WTC11 (cell line): Measurements from ENCODE around the gene FABP2. TPM values are rescaled to one million over a fixed set of nuclear protein-coding genes. Genes with fewer than 3 reads are reported as not detected.

ENCODE experiments used
- ATAC-seq: fragments of 200-7000 bp; cut with Tn5 transposase; 2 replicates; pipeline ENCODE4 v1.10.0; 2021; ENCODE audit warnings: mild to moderate bottlenecking, moderate library complexity
- CTCF ChIA-PET: fragments of 300-600 bp; sonication (Branson Sonifier 250); formaldehyde crosslinking; loops from one replicate; lab custom pipeline; 2021; ENCODE audit warnings: antibody characterized with exemption; lab: Charles Lee
- POLR2A ChIA-PET: fragments of 350-600 bp; sonication (Branson Sonifier 250); formaldehyde crosslinking; loops from one replicate; lab custom pipeline; 2021; ENCODE audit warnings: antibody characterized with exemption; lab: Charles Lee
- DNase-seq: peaks from one replicate; pipeline ENCODE4 v3.0.0; 2021; ENCODE audit warnings: low spot score
- H3K27ac Mint-ChIP-seq: 2 replicates; pipeline ENCODE4 v1.8.0; 2021; ENCODE audit warnings: mixed read lengths
- H3K27me3 Mint-ChIP-seq: 2 replicates; pipeline ENCODE4 v1.8.0; 2021; ENCODE audit warnings: low read depth, mild to moderate bottlenecking, moderate library complexity, mixed read lengths
- H3K36me3 Mint-ChIP-seq: 2 replicates; pipeline ENCODE4 v1.8.0; 2021; ENCODE audit warnings: mixed read lengths
- H3K4me1 Mint-ChIP-seq: 2 replicates; pipeline ENCODE4 v1.8.0; 2022; ENCODE audit warnings: mixed read lengths
- H3K4me3 Mint-ChIP-seq: 2 replicates; pipeline ENCODE4 v1.8.0; 2021; ENCODE audit warnings: mild to moderate bottlenecking, moderate library complexity, mixed read lengths
- H3K9me3 Mint-ChIP-seq: 2 replicates; pipeline ENCODE4 v1.8.0; 2021; ENCODE audit warnings: mixed read lengths
- ATF6 ChIP-seq: sonication (generic); formaldehyde crosslinking; IDR thresholded peaks from 2 replicates; pipeline ENCODE4 v1.8.1; 2023; ENCODE audit warnings: mild to moderate bottlenecking, missing genetic modification reagents
- CTCF ChIP-seq: fragments of 200-600 bp; IDR thresholded peaks from 2 replicates; pipeline ENCODE4 v1.8.0; 2022; ENCODE audit warnings: antibody characterized with exemption
- ESRRA ChIP-seq: sonication (generic); formaldehyde crosslinking; IDR thresholded peaks from 2 replicates; pipeline ENCODE4 v1.8.1; 2022; ENCODE audit warnings: mild to moderate bottlenecking, missing genetic modification reagents, borderline replicate concordance
- ETV6 ChIP-seq: sonication (generic); formaldehyde crosslinking; IDR thresholded peaks from 2 replicates; pipeline ENCODE4 v1.8.1; 2022; ENCODE audit warnings: mild to moderate bottlenecking, missing genetic modification reagents
- GABPB1 ChIP-seq: sonication (generic); formaldehyde crosslinking; IDR thresholded peaks from 2 replicates; pipeline ENCODE4 v1.8.1; 2023; ENCODE audit warnings: mild to moderate bottlenecking, missing genetic modification reagents
- GTF2I ChIP-seq: fragments of 250-450 bp; sonication (Bioruptor Pico); conservative IDR thresholded peaks from 2 replicates; pipeline ENCODE4 v1.4.0; 2021; ENCODE audit warnings: mild to moderate bottlenecking
- IRF2 ChIP-seq: sonication (generic); formaldehyde crosslinking; IDR thresholded peaks from 2 replicates; pipeline ENCODE4 v1.8.0; 2022; ENCODE audit warnings: low read depth, missing genetic modification reagents, borderline replicate concordance
- NR3C1 ChIP-seq: sonication (generic); formaldehyde crosslinking; conservative IDR thresholded peaks from 2 replicates; pipeline ENCODE4 v1.8.1; 2023; ENCODE audit warnings: low read depth, mild to moderate bottlenecking, missing genetic modification reagents
- TEAD1 ChIP-seq: sonication (generic); formaldehyde crosslinking; IDR thresholded peaks from 2 replicates; pipeline ENCODE4 v1.8.0; 2022; ENCODE audit warnings: mild to moderate bottlenecking, missing genetic modification reagents
- TP53 ChIP-seq: sonication (generic); formaldehyde crosslinking; IDR thresholded peaks from 2 replicates; pipeline ENCODE4 v1.8.1; 2023; ENCODE audit warnings: mild to moderate bottlenecking, missing genetic modification reagents
- USF1 ChIP-seq: sonication (generic); formaldehyde crosslinking; IDR thresholded peaks from 2 replicates; pipeline ENCODE4 v1.8.0; 2022; ENCODE audit warnings: mild to moderate bottlenecking, missing genetic modification reagents
- ZNF219 ChIP-seq: sonication (generic); formaldehyde crosslinking; IDR thresholded peaks from 2 replicates; pipeline ENCODE4 v1.8.0; 2023; ENCODE audit warnings: missing genetic modification reagents, mild to moderate bottlenecking, borderline replicate concordance
- ZNF317 ChIP-seq: sonication (generic); formaldehyde crosslinking; IDR thresholded peaks from 2 replicates; pipeline ENCODE4 v1.8.1; 2023; ENCODE audit warnings: low read depth, mild to moderate bottlenecking, moderate library complexity, missing genetic modification reagents, borderline replicate concordance
- ZNF512 ChIP-seq: sonication (generic); formaldehyde crosslinking; IDR thresholded peaks from 2 replicates; pipeline ENCODE4 v1.8.1; 2022; ENCODE audit warnings: missing genetic modification reagents, borderline replicate concordance
- total RNA-seq: library from RNA; stranded (reverse); gene quantifications from 3 replicates; pipeline ENCODE4 v1.2.3, GENCODE V29; 2021
- TF ChIP-seq, protein P1 (sequence below): sonication (generic); formaldehyde crosslinking; IDR thresholded peaks from 2 replicates; pipeline ENCODE4 v1.8.0; 2022; ENCODE audit warnings: mild to moderate bottlenecking, missing genetic modification reagents
- TF ChIP-seq, protein P2 (sequence below): sonication (generic); formaldehyde crosslinking; IDR thresholded peaks from 2 replicates; pipeline ENCODE4 v1.8.0; 2022; ENCODE audit warnings: missing genetic modification reagents

The FABP2 gene
- total RNA-seq, 1 experiment from 2014 or later, result not detected

GRCh38 chr4:119300101-119300978 lies 21.6 kb downstream of the FABP2 start (continued):
- TF ChIP-seq ESRRA (CRISPR knock-in tag) (no peak), ETV6 (CRISPR knock-in tag) (0 out of 2 replicates have a peak, but pooled peaks have one; percentile 64), TEAD1 (CRISPR knock-in tag) (peak; percentile 75; the same call in 1 of the 2 replicates), CTCF (no peak), USF1 (CRISPR knock-in tag) (peak; percentile 70), ZNF317 (no peak), ZNF512 (CRISPR knock-in tag) (no peak), TP53 (no peak), ZNF219 (CRISPR knock-in tag) (no peak; the same call in 1 of the 2 replicates)
- TF ChIP-seq, all 79 proteins: peak for 13

- DNase-seq (no peak), ATAC-seq (no peak)
- Mint-ChIP-seq H3K36me3 (peaks cover 23% of the 10 kb centered on the region), H3K27me3 (no peaks in the 10 kb centered on the region), H3K4me1 (peaks cover 39% of the 10 kb centered on the region), H3K27ac (peak overlapping the region; percentile 88), H3K4me3 (peak overlapping the region; percentile 90), H3K9me3 (peaks cover 5% of the 10 kb centered on the region; the same call in 1 of the 2 replicates)
- POLR2A ChIA-PET, result interaction anchor here (0.7 to 2.2 kb wide), 2 partner anchors 87 to 261 kb away, joined by 3 to 15 read pairs; partner anchors contain the start of gene USP53
- CTCF ChIA-PET, result interaction anchor here (0.6 to 1.9 kb wide), 7 partner anchors 8 to 274 kb away, joined by 3 to 8 read pairs (median 3); partner anchors contain the start of gene USP53
- no peak for TF ChIP-seq ZNF219 (CRISPR knock-in tag)
- no peak for TF ChIP-seq CTCF
- TF ChIP-seq GTF2I (CRISPR knock-in tag), result no peak
- TF ChIP-seq IRF2 (CRISPR knock-in tag), result no peak
- TF ChIP-seq, protein P1, sequence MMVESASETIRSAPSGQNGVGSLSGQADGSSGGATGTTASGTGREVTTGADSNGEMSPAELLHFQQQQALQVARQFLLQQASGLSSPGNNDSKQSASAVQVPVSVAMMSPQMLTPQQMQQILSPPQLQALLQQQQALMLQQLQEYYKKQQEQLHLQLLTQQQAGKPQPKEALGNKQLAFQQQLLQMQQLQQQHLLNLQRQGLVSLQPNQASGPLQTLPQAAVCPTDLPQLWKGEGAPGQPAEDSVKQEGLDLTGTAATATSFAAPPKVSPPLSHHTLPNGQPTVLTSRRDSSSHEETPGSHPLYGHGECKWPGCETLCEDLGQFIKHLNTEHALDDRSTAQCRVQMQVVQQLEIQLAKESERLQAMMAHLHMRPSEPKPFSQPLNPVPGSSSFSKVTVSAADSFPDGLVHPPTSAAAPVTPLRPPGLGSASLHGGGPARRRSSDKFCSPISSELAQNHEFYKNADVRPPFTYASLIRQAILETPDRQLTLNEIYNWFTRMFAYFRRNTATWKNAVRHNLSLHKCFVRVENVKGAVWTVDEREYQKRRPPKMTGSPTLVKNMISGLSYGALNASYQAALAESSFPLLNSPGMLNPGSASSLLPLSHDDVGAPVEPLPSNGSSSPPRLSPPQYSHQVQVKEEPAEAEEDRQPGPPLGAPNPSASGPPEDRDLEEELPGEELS (CRISPR knock-in tag), result no peak
- TF ChIP-seq, protein P2, sequence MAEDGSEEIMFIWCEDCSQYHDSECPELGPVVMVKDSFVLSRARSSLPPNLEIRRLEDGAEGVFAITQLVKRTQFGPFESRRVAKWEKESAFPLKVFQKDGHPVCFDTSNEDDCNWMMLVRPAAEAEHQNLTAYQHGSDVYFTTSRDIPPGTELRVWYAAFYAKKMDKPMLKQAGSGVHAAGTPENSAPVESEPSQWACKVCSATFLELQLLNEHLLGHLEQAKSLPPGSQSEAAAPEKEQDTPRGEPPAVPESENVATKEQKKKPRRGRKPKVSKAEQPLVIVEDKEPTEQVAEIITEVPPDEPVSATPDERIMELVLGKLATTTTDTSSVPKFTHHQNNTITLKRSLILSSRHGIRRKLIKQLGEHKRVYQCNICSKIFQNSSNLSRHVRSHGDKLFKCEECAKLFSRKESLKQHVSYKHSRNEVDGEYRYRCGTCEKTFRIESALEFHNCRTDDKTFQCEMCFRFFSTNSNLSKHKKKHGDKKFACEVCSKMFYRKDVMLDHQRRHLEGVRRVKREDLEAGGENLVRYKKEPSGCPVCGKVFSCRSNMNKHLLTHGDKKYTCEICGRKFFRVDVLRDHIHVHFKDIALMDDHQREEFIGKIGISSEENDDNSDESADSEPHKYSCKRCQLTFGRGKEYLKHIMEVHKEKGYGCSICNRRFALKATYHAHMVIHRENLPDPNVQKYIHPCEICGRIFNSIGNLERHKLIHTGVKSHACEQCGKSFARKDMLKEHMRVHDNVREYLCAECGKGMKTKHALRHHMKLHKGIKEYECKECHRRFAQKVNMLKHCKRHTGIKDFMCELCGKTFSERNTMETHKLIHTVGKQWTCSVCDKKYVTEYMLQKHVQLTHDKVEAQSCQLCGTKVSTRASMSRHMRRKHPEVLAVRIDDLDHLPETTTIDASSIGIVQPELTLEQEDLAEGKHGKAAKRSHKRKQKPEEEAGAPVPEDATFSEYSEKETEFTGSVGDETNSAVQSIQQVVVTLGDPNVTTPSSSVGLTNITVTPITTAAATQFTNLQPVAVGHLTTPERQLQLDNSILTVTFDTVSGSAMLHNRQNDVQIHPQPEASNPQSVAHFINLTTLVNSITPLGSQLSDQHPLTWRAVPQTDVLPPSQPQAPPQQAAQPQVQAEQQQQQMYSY (CRISPR knock-in tag), result no peak
- no peak for TF ChIP-seq GABPB1 (CRISPR knock-in tag)
- no peak for TF ChIP-seq TP53
- TF ChIP-seq ZNF512 (CRISPR knock-in tag), result no peak
- TF ChIP-seq NR3C1 (CRISPR knock-in tag), result no peak
- TF ChIP-seq ATF6 (CRISPR knock-in tag), result no peak
Measured at GRCh38 chr4:119299741-119300100, 22.2 kb downstream of the FABP2 start.
